ENCODE measurements around the gene GSG1L.

Gene GSG1L

GRCh38 chr16:27822529-27822928, 241.0 kb downstream of the GSG1L start:
- Histone ChIP-seq H3K27me3 (ENCODE audit: control insufficient read depth in 2 of 2, insufficient read depth in 2 of 2, low read length in 2 of 2) (no peaks in the 10 kb centered on the region), H3K9ac (ENCODE audit: low read depth in 1 of 2, low read length in 2 of 2) (no peak overlapping the region), H3K27ac (ENCODE audit: low read depth in 2 of 2, low read length in 2 of 2) (no peak overlapping the region), H3K9me3 (ENCODE audit: control insufficient read depth in 2 of 2, low read length in 2 of 2) (no peaks in the 10 kb centered on the region), H3K36me3 (ENCODE audit: control insufficient read depth in 2 of 2, insufficient read depth in 2 of 2, low read length in 2 of 2) (no peaks in the 10 kb centered on the region), H3K4me1 (ENCODE audit: control insufficient read depth in 2 of 2, insufficient read depth in 2 of 2, low read length in 2 of 2) (no peaks in the 10 kb centered on the region), H3K4me3 (ENCODE audit: low read length in 2 of 2) (no peak overlapping the region)

- no peak overlapping the region for H3K27ac ChIP-seq (ENCODE audit: low read depth in 2 of 2, low read length in 2 of 2)
- no peak overlapping the region for H3K4me3 ChIP-seq (ENCODE audit: low read length in 2 of 2)
- H3K9me3 ChIP-seq (ENCODE audit: control insufficient read depth in 2 of 2, low read length in 2 of 2) = no peaks in the 10 kb centered on the region
- no peaks in the 10 kb centered on the region for H3K36me3 ChIP-seq (ENCODE audit: control insufficient read depth in 2 of 2, insufficient read depth in 2 of 2, low read length in 2 of 2)
- no peaks in the 10 kb centered on the region for H3K27me3 ChIP-seq (ENCODE audit: control insufficient read depth in 2 of 2, insufficient read depth in 2 of 2, low read length in 2 of 2)
- H3K4me1 ChIP-seq (ENCODE audit: control insufficient read depth in 2 of 2, insufficient read depth in 2 of 2, low read length in 2 of 2) = no peaks in the 10 kb centered on the region
- no peak overlapping the region for H3K9ac ChIP-seq (ENCODE audit: low read depth in 1 of 2, low read length in 2 of 2)
These were observed 242.7 kb downstream of the GSG1L start for GRCh38 chr16:27820646-27821345.

GRCh38 chr16:27819881-27820610, 243.5 kb downstream of the GSG1L start:
- H3K27me3 ChIP-seq (ENCODE audit: control insufficient read depth in 2 of 2, insufficient read depth in 2 of 2, low read length in 2 of 2) = no peaks in the 10 kb centered on the region
- no peak overlapping the region for H3K9ac ChIP-seq (ENCODE audit: low read depth in 1 of 2, low read length in 2 of 2)
- H3K4me1 ChIP-seq (ENCODE audit: control insufficient read depth in 2 of 2, insufficient read depth in 2 of 2, low read length in 2 of 2) = no peaks in the 10 kb centered on the region

GRCh38 chr16:27819356-27819755, 244.2 kb downstream of the GSG1L start:
- no peaks in the 10 kb centered on the region for H3K4me1 ChIP-seq (ENCODE audit: control insufficient read depth in 2 of 2, insufficient read depth in 2 of 2, low read length in 2 of 2)
- no peaks in the 10 kb centered on the region for H3K27me3 ChIP-seq (ENCODE audit: control insufficient read depth in 2 of 2, insufficient read depth in 2 of 2, low read length in 2 of 2)
- H3K36me3 ChIP-seq (ENCODE audit: control insufficient read depth in 2 of 2, insufficient read depth in 2 of 2, low read length in 2 of 2) = no peaks in the 10 kb centered on the region
- H3K4me3 ChIP-seq (ENCODE audit: low read length in 2 of 2) = no peak overlapping the region
- no peak overlapping the region for H3K27ac ChIP-seq (ENCODE audit: low read depth in 2 of 2, low read length in 2 of 2)
- no peaks in the 10 kb centered on the region for H3K9me3 ChIP-seq (ENCODE audit: control insufficient read depth in 2 of 2, low read length in 2 of 2)
- H3K9ac ChIP-seq (ENCODE audit: low read depth in 1 of 2, low read length in 2 of 2) = no peak overlapping the region

More at GRCh38 chr16:27819881-27820610, 243.5 kb downstream of the GSG1L start:
- Histone ChIP-seq H3K4me3 (ENCODE audit: low read length in 2 of 2) (no peak overlapping the region), H3K9me3 (ENCODE audit: control insufficient read depth in 2 of 2, low read length in 2 of 2) (no peaks in the 10 kb centered on the region), H3K27ac (ENCODE audit: low read depth in 2 of 2, low read length in 2 of 2) (no peak overlapping the region), H3K36me3 (ENCODE audit: control insufficient read depth in 2 of 2, insufficient read depth in 2 of 2, low read length in 2 of 2) (no peaks in the 10 kb centered on the region)

- H3K9me3 ChIP-seq (ENCODE audit: control insufficient read depth in 2 of 2, low read length in 2 of 2) = no peaks in the 10 kb centered on the region
- H3K4me3 ChIP-seq (ENCODE audit: low read length in 2 of 2) = no peak overlapping the region
- no peak overlapping the region for H3K9ac ChIP-seq (ENCODE audit: low read depth in 1 of 2, low read length in 2 of 2)
- no peaks in the 10 kb centered on the region for H3K4me1 ChIP-seq (ENCODE audit: control insufficient read depth in 2 of 2, insufficient read depth in 2 of 2, low read length in 2 of 2)
- H3K36me3 ChIP-seq (ENCODE audit: control insufficient read depth in 2 of 2, insufficient read depth in 2 of 2, low read length in 2 of 2) = no peaks in the 10 kb centered on the region
- no peaks in the 10 kb centered on the region for H3K27me3 ChIP-seq (ENCODE audit: control insufficient read depth in 2 of 2, insufficient read depth in 2 of 2, low read length in 2 of 2)
- no peak overlapping the region for H3K27ac ChIP-seq (ENCODE audit: low read depth in 2 of 2, low read length in 2 of 2)
These were observed 245.3 kb downstream of the GSG1L start for GRCh38 chr16:27818246-27818645.

GRCh38 chr16:27817038-27817437, 246.5 kb downstream of the GSG1L start:
- H3K9ac ChIP-seq (ENCODE audit: low read depth in 1 of 2, low read length in 2 of 2) = no peak overlapping the region
- H3K4me3 ChIP-seq (ENCODE audit: low read length in 2 of 2) = no peak overlapping the region
- H3K4me1 ChIP-seq (ENCODE audit: control insufficient read depth in 2 of 2, insufficient read depth in 2 of 2, low read length in 2 of 2) = no peaks in the 10 kb centered on the region
- H3K27me3 ChIP-seq (ENCODE audit: control insufficient read depth in 2 of 2, insufficient read depth in 2 of 2, low read length in 2 of 2) = no peaks in the 10 kb centered on the region
- H3K9me3 ChIP-seq (ENCODE audit: control insufficient read depth in 2 of 2, low read length in 2 of 2) = no peaks in the 10 kb centered on the region
- H3K36me3 ChIP-seq (ENCODE audit: control insufficient read depth in 2 of 2, insufficient read depth in 2 of 2, low read length in 2 of 2) = no peaks in the 10 kb centered on the region
- no peak overlapping the region for H3K27ac ChIP-seq (ENCODE audit: low read depth in 2 of 2, low read length in 2 of 2)

- H3K27me3 ChIP-seq (ENCODE audit: control insufficient read depth in 2 of 2, insufficient read depth in 2 of 2, low read length in 2 of 2) = no peaks in the 10 kb centered on the region
- no peak overlapping the region for H3K27ac ChIP-seq (ENCODE audit: low read depth in 2 of 2, low read length in 2 of 2)
- H3K4me1 ChIP-seq (ENCODE audit: control insufficient read depth in 2 of 2, insufficient read depth in 2 of 2, low read length in 2 of 2) = no peaks in the 10 kb centered on the region
- H3K36me3 ChIP-seq (ENCODE audit: control insufficient read depth in 2 of 2, insufficient read depth in 2 of 2, low read length in 2 of 2) = no peaks in the 10 kb centered on the region
- no peaks in the 10 kb centered on the region for H3K9me3 ChIP-seq (ENCODE audit: control insufficient read depth in 2 of 2, low read length in 2 of 2)
- no peak overlapping the region for H3K9ac ChIP-seq (ENCODE audit: low read depth in 1 of 2, low read length in 2 of 2)
- H3K4me3 ChIP-seq (ENCODE audit: low read length in 2 of 2) = no peak overlapping the region
These were observed 247.0 kb downstream of the GSG1L start for GRCh38 chr16:27816561-27816960.

- Histone ChIP-seq H3K9me3 (ENCODE audit: control insufficient read depth in 2 of 2, low read length in 2 of 2) (no peaks in the 10 kb centered on the region), H3K4me1 (ENCODE audit: control insufficient read depth in 2 of 2, insufficient read depth in 2 of 2, low read length in 2 of 2) (no peaks in the 10 kb centered on the region), H3K4me3 (ENCODE audit: low read length in 2 of 2) (no peak overlapping the region), H3K27me3 (ENCODE audit: control insufficient read depth in 2 of 2, insufficient read depth in 2 of 2, low read length in 2 of 2) (no peaks in the 10 kb centered on the region), H3K9ac (ENCODE audit: low read depth in 1 of 2, low read length in 2 of 2) (no peak overlapping the region), H3K27ac (ENCODE audit: low read depth in 2 of 2, low read length in 2 of 2) (no peak overlapping the region), H3K36me3 (ENCODE audit: control insufficient read depth in 2 of 2, insufficient read depth in 2 of 2, low read length in 2 of 2) (no peaks in the 10 kb centered on the region)
These were observed 249.9 kb downstream of the GSG1L start for GRCh38 chr16:27813591-27813990.

- H3K27ac ChIP-seq (ENCODE audit: low read depth in 2 of 2, low read length in 2 of 2) = no peak overlapping the region
- H3K4me3 ChIP-seq (ENCODE audit: low read length in 2 of 2) = no peak overlapping the region
- no peak overlapping the region for H3K9ac ChIP-seq (ENCODE audit: low read depth in 1 of 2, low read length in 2 of 2)
- no peaks in the 10 kb centered on the region for H3K27me3 ChIP-seq (ENCODE audit: control insufficient read depth in 2 of 2, insufficient read depth in 2 of 2, low read length in 2 of 2)
- no peaks in the 10 kb centered on the region for H3K9me3 ChIP-seq (ENCODE audit: control insufficient read depth in 2 of 2, low read length in 2 of 2)
- H3K36me3 ChIP-seq (ENCODE audit: control insufficient read depth in 2 of 2, insufficient read depth in 2 of 2, low read length in 2 of 2) = no peaks in the 10 kb centered on the region
- no peaks in the 10 kb centered on the region for H3K4me1 ChIP-seq (ENCODE audit: control insufficient read depth in 2 of 2, insufficient read depth in 2 of 2, low read length in 2 of 2)
These were observed 251.6 kb downstream of the GSG1L start for GRCh38 chr16:27811881-27812280.

- H3K4me3 ChIP-seq (ENCODE audit: low read length in 2 of 2) = no peak overlapping the region
- H3K27ac ChIP-seq (ENCODE audit: low read depth in 2 of 2, low read length in 2 of 2) = no peak overlapping the region
- no peak overlapping the region for H3K9ac ChIP-seq (ENCODE audit: low read depth in 1 of 2, low read length in 2 of 2)
- H3K9me3 ChIP-seq (ENCODE audit: control insufficient read depth in 2 of 2, low read length in 2 of 2) = no peaks in the 10 kb centered on the region
- no peaks in the 10 kb centered on the region for H3K27me3 ChIP-seq (ENCODE audit: control insufficient read depth in 2 of 2, insufficient read depth in 2 of 2, low read length in 2 of 2)
- H3K4me1 ChIP-seq (ENCODE audit: control insufficient read depth in 2 of 2, insufficient read depth in 2 of 2, low read length in 2 of 2) = no peaks in the 10 kb centered on the region
- H3K36me3 ChIP-seq (ENCODE audit: control insufficient read depth in 2 of 2, insufficient read depth in 2 of 2, low read length in 2 of 2) = no peaks in the 10 kb centered on the region
These were observed 256.5 kb downstream of the GSG1L start for GRCh38 chr16:27806986-27807385.

Data from mucosa of rectum (tissue), 2 donors.